ENCODE measurements around the gene SLC6A16.
A peak's percentile ranks its signal among the peaks of the same experiment; 100 is the strongest.

The SLC6A16 gene

DNA sequence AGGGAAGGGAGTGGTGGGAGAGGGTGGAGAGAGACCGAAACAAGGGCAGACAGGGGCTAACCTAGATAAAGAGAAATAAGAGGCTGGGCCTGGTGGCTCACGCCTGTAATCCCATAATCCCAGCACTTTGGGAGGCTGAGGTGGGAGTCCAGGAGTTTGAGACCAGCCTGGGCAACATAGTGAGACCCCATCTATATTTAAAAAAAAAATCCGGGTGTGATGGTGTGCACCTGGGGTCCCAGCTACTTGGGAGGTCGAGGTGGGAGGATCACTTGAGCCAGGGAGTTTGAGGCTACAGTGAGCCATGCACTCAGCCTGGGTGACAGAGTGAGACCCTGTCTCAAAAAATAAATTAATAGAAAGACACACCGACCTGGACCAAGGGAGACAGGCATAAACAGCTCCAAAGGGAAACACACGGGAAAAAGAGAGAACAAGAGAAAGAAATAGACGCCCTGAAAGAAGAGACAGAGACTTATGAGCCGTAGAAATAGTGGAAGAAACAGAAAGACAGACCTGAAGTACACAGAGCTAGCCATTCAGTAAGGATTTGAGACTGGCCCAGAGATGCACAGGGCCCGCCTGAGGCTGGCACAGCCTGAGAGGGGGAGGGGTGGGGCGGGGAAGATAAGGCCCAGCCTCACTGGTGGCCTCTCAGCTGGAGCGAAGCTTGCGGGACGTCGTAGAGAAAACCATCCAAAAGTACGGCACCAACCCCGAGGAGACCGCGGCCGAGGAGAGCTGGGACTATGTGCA is 12.5 kb upstream of the SLC6A16 start:
- TF ChIP-seq, protein P1, sequence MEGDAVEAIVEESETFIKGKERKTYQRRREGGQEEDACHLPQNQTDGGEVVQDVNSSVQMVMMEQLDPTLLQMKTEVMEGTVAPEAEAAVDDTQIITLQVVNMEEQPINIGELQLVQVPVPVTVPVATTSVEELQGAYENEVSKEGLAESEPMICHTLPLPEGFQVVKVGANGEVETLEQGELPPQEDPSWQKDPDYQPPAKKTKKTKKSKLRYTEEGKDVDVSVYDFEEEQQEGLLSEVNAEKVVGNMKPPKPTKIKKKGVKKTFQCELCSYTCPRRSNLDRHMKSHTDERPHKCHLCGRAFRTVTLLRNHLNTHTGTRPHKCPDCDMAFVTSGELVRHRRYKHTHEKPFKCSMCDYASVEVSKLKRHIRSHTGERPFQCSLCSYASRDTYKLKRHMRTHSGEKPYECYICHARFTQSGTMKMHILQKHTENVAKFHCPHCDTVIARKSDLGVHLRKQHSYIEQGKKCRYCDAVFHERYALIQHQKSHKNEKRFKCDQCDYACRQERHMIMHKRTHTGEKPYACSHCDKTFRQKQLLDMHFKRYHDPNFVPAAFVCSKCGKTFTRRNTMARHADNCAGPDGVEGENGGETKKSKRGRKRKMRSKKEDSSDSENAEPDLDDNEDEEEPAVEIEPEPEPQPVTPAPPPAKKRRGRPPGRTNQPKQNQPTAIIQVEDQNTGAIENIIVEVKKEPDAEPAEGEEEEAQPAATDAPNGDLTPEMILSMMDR (IDR thresholded peaks at IDR 0.05): no peak
- peaks cover 63% of the 10 kb centered on the region for H3K4me1 Mint-ChIP-seq
- H3K4me3 Mint-ChIP-seq: peak overlapping the region; percentile 76
- no peak for DNase-seq
- peaks cover 14% of the 10 kb centered on the region for H3K27me3 Mint-ChIP-seq (ENCODE audit: low read depth, poor library complexity)
- H3K36me3 Mint-ChIP-seq (ENCODE audit: low read depth): peaks cover 33% of the 10 kb centered on the region
- H3K27ac Mint-ChIP-seq: no peak overlapping the region
- H3K9me3 Mint-ChIP-seq: peaks cover 4% of the 10 kb centered on the region

DNA sequence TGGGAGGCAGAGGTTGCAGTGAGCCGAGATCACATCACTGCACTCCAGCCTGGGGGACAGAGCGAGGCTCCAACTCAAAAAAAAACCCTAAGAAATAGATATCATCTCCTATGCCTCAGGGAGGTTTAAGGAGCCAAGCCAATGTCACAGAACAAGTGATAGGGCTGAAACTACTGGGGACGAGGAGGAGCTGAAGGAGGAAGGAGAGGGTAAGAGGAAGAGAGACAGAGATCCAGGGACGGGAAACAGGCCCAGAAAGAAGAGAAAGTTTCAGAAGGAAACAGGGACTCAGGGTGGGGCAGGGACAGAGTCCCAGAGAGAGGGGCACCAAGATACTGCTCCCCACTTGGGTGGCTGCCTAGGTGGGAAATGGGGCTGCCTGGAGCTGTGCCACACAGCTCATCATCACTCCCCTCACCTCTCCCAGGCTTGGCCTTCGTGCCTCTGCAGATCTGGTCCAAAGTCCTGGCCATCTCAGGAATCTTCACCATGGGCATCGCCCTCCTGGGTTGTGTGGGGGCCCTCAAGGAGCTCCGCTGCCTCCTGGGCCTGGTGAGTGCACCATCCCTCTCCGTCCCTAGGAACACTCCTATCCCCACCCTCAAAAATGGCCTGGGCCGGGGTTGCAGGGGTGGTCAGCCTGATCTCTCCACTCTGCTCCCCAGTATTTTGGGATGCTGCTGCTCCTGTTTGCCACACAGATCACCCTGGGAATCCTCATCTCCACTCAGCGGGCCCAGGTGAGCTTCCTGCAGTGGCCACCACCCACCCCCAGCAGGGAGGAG is 11.7 kb upstream of the SLC6A16 start:
- TF ChIP-seq, protein P1 (IDR thresholded peaks at IDR 0.05): no peak
- Mint-ChIP-seq H3K27me3 (ENCODE audit: low read depth, poor library complexity) (peaks cover 14% of the 10 kb centered on the region), H3K36me3 (ENCODE audit: low read depth) (peaks cover 31% of the 10 kb centered on the region), H3K27ac (no peak overlapping the region), H3K9me3 (peaks cover 4% of the 10 kb centered on the region), H3K4me1 (peaks cover 68% of the 10 kb centered on the region), H3K4me3 (no peak overlapping the region)
- no peak for DNase-seq

DNA sequence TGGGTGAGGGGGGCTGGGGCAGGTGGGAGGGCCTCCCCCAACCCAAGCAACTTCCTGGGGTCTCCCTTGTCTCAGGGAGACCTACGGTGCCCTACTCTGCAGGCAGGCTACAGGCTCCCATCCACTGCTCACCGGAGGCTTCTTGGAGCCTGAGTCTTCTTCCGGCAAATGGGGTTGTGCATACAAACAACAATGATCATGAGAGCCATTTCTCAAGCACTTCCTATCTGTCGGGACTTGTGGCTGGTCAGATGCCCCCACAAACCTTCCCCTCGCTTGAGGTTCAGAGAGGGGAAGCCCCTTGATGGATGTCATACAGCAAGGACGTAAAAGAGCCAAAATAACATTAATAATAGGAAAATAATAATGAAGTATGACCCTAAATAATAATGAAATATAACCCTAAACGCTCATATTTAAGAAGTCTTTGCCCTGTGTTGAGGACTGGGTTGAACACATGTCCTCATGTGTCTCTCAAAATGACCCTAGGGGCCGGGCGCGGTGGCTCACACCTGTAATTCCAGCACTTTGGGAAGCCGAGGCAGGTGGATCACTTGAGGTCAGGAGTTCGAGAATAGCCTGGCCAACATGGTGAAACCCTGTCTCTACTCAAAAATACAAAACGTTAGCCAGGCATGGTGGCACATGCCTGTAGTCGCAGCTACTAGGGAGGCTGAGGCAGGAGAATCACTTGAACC is 10.9 kb upstream of the SLC6A16 start:
- no peak for DNase-seq
- H3K9me3 Mint-ChIP-seq: peaks cover 4% of the 10 kb centered on the region
- no peak overlapping the region for H3K27ac Mint-ChIP-seq
- H3K4me3 Mint-ChIP-seq: no peak overlapping the region
- TF ChIP-seq, protein P1 (IDR thresholded peaks at IDR 0.05): no peak
- H3K36me3 Mint-ChIP-seq (ENCODE audit: low read depth): peaks cover 31% of the 10 kb centered on the region
- H3K4me1 Mint-ChIP-seq: peaks cover 73% of the 10 kb centered on the region
- peaks cover 14% of the 10 kb centered on the region for H3K27me3 Mint-ChIP-seq (ENCODE audit: low read depth, poor library complexity)

DNA sequence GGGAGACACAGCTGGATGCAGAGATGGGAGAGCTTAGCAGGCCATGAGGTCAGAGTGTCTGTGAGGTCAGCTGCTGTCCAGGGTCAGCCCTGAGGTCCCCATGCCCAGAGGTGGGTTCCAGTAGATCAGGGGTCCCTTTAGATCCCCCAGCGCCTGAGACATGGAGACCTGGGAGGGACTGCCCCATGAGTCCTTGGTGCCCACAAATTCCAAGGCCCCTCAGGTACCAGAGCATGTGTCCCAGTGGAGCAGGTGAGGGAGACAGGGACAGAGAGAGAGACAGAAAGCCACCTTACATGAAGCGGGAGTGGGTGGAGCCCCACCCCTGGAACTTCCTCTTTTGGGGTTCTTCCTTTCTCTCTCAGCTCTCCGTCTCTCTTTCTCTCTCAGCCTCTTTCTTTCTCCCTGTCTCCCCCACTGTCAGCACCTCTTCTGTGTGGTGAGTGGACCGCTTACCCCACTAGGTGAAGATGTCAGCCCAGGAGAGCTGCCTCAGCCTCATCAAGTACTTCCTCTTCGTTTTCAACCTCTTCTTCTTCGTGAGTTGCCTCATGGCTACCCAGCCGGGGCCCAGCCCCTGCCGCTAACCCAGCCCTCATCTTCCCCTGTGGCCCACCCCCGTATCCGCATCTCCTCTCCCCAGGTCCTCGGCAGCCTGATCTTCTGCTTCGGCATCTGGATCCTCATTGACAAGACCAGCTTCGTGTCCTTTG is 10.2 kb upstream of the SLC6A16 start, which contains the start of gene CD37:
TSS of gene CD37 (plus strand) at position 336 of the 713 bp plus-strand sequence. CDS start at position 471, 135 bp downstream.
- TF ChIP-seq, protein P1 (IDR thresholded peaks at IDR 0.05): no peak
- peaks cover 14% of the 10 kb centered on the region for H3K27me3 Mint-ChIP-seq (ENCODE audit: low read depth, poor library complexity)
- peaks cover 69% of the 10 kb centered on the region for H3K4me1 Mint-ChIP-seq
- no peak for DNase-seq
- H3K27ac Mint-ChIP-seq: peak within 1 kb of the TSS; percentile 95
- peaks cover 30% of the 10 kb centered on the region for H3K36me3 Mint-ChIP-seq (ENCODE audit: low read depth)
- H3K9me3 Mint-ChIP-seq: peaks cover 3% of the 10 kb centered on the region
- no peak within 1 kb of the TSS for H3K4me3 Mint-ChIP-seq

DNA sequence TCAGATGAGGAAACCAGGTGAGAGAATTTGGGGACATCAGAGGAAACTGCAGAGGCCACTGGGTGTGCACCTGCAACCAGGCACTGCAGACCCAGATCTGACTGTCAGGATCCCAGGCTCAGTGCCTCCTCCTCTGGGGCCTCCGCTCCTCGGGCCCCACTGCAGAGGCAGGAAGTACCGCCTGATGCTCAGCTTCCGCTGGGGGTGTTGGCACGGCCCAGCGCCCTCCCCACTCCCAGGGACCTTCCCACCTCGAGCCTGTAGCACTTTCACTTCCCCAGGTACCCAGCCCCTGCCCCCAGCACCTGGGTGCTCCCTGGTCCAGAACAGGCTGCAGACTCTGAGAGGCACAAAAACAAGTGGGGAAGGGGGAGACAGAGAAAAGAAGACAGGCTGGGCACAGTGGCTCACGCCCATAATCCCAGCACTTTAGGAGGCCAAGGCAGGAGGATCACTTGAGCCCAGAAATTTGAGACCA is 8.9 kb upstream of the SLC6A16 start:
- DNase-seq: no peak
- Mint-ChIP-seq H3K4me3 (no peak overlapping the region), H3K4me1 (peaks cover 67% of the 10 kb centered on the region), H3K36me3 (ENCODE audit: low read depth) (peaks cover 38% of the 10 kb centered on the region), H3K9me3 (no peaks in the 10 kb centered on the region), H3K27ac (no peak overlapping the region), H3K27me3 (ENCODE audit: low read depth, poor library complexity) (peaks cover 11% of the 10 kb centered on the region)
- TF ChIP-seq, protein P1 (IDR thresholded peaks at IDR 0.05): no peak
